BLaER1 treated with 17β-estradiol and CSF1 and Interleukin-3, amounts not matched to agents 10 nM and 100 nM (cell line): Measurements from ENCODE around the gene EXOC8.

Source experiments
- H3K27ac ChIP-seq, 11 experiments: shearing (Covaris generic); formaldehyde crosslinking; 2 replicates each; pipeline ENCODE4 v1.8.1; 2022
- H3K27me3 ChIP-seq, 11 experiments: shearing (Covaris generic); formaldehyde crosslinking; 2 replicates each; pipeline ENCODE4 v1.8.1; 2022
- H3K36me3 ChIP-seq, 11 experiments: shearing (Covaris generic); formaldehyde crosslinking; 2 replicates each; pipeline ENCODE4 v1.8.1; 2022
- H3K4me1 ChIP-seq, 10 experiments: shearing (Covaris generic); formaldehyde crosslinking; 2 replicates each; pipeline ENCODE4 v1.8.1; 2022
- H3K4me2 ChIP-seq, 11 experiments: shearing (Covaris generic); formaldehyde crosslinking; 2 replicates each; pipeline ENCODE4 v1.8.1; 2022
- H3K4me3 ChIP-seq, 10 experiments: shearing (Covaris generic); formaldehyde crosslinking; 2 replicates each; pipeline ENCODE4 v1.8.1; 2022
- H3K9ac ChIP-seq, 11 experiments: shearing (Covaris generic); formaldehyde crosslinking; 2 replicates each; pipeline ENCODE4 v1.8.1; 2022
- H3K9me3 ChIP-seq, 11 experiments: shearing (Covaris generic); formaldehyde crosslinking; replicated peaks in 1 of 11; 2 replicates each; pipeline ENCODE4 v1.8.1; 2022
- H4K20me1 ChIP-seq, 11 experiments: shearing (Covaris generic); formaldehyde crosslinking; 2 replicates each; pipeline ENCODE4 v1.8.1; 2022
- Cebpa-rat ChIP-seq, 11 experiments: shearing (Covaris generic); IDR thresholded peaks; 2 replicates each; pipeline ENCODE4 v1.8.1; 2022

Gene EXOC8

GRCh38 chr1:231329483-231329882 lies 8.2 kb downstream of the EXOC8 start:
- H3K9me3 ChIP-seq, result no peaks in the 10 kb centered on the region
- no peak overlapping the region for H3K9ac ChIP-seq
- H3K27me3 ChIP-seq, result no peaks in the 10 kb centered on the region
- no peak overlapping the region for H3K4me3 ChIP-seq
- peaks cover 8 to 59% (median 39%) of the 10 kb centered on the region in 11 experiments; a peak in 19 of 22 replicates for H4K20me1 ChIP-seq
- H3K36me3 ChIP-seq, result peaks cover 0 to 35% (median 10%) of the 10 kb centered on the region in 11 experiments; a peak in 8 of 22 replicates
- no peak overlapping the region for H3K27ac ChIP-seq
- H3K4me1 ChIP-seq, result peaks cover 14 to 30% (median 19%) of the 10 kb centered on the region in 10 experiments
- no peak for TF ChIP-seq Cebpa-rat (IDR thresholded peaks at IDR 0.05)
- H3K4me2 ChIP-seq, result no peak overlapping the region

- no peak for TF ChIP-seq Cebpa-rat (IDR thresholded peaks at IDR 0.05)
- Histone ChIP-seq H3K27me3 (no peaks in the 10 kb centered on the region), H3K4me1 (peaks cover 0 to 12% (median under 1%) of the 10 kb centered on the region in 10 experiments; a peak in 10 of 20 replicates), H3K27ac (no peak overlapping the region), H3K36me3 (peaks cover 0 to 23% (median 10%) of the 10 kb centered on the region in 11 experiments; a peak in 7 of 22 replicates), H3K4me2 (no peak overlapping the region), H4K20me1 (peaks cover 0 to 40% (median 21%) of the 10 kb centered on the region in 11 experiments; a peak in 12 of 22 replicates), H3K4me3 (no peak overlapping the region), H3K9me3 (no peaks in the 10 kb centered on the region), H3K9ac (no peak overlapping the region)
Observed at GRCh38 chr1:231327617-231328016, 10.0 kb downstream of the EXOC8 start.

GRCh38 chr1:231326248-231326647 lies 11.4 kb downstream of the EXOC8 start:
- no peak overlapping the region for H3K9ac ChIP-seq

DNA sequence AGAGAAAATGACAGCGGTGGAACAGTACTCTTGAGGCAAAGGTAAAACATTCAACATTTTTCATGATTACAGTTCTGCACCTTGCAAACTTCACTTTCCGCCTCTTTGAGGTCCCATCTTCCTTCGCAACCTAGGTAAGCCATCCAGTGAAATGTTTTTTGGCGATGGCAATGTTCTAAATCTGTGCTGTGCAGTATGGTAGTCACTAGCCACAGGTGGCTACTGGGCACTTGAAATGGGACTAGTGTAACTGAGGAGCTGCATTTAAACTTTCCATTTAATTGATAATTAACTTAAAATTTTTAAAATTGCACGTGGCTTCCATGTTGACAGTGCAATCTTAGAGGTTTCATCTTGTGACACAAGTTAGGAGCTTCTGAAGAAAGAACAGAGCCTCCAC lies 13.0 kb downstream of the EXOC8 start:
- Histone ChIP-seq H3K9me3 (no peaks in the 10 kb centered on the region), H3K27me3 (no peaks in the 10 kb centered on the region), H4K20me1 (peaks cover 0 to 14% (median 2%) of the 10 kb centered on the region in 11 experiments; a peak in 5 of 22 replicates), H3K27ac (no peak overlapping the region), H3K9ac (no peak overlapping the region), H3K4me2 (no peak overlapping the region), H3K36me3 (no peaks in the 10 kb centered on the region), H3K4me1 (peaks cover 0 to 3% (median 0%) of the 10 kb centered on the region in 10 experiments; a peak in 3 of 20 replicates), H3K4me3 (no peak overlapping the region)
- TF ChIP-seq Cebpa-rat (IDR thresholded peaks at IDR 0.05), result no peak

More at GRCh38 chr1:231326248-231326647, 11.4 kb downstream of the EXOC8 start:
- H4K20me1 ChIP-seq, result peaks cover 0 to 26% (median 11%) of the 10 kb centered on the region in 11 experiments; a peak in 10 of 22 replicates
- no peak overlapping the region for H3K4me3 ChIP-seq
- H3K9me3 ChIP-seq, result no peaks in the 10 kb centered on the region
- TF ChIP-seq Cebpa-rat (IDR thresholded peaks at IDR 0.05), result no peak
- H3K4me2 ChIP-seq, result no peak overlapping the region
- H3K27ac ChIP-seq, result no peak overlapping the region
- H3K4me1 ChIP-seq, result peaks cover 0 to 8% (median 0%) of the 10 kb centered on the region in 10 experiments; a peak in 4 of 20 replicates
- H3K36me3 ChIP-seq, result peaks cover 0 to 10% (median 0%) of the 10 kb centered on the region in 11 experiments; a peak in 4 of 22 replicates
- H3K27me3 ChIP-seq, result no peaks in the 10 kb centered on the region

DNA sequence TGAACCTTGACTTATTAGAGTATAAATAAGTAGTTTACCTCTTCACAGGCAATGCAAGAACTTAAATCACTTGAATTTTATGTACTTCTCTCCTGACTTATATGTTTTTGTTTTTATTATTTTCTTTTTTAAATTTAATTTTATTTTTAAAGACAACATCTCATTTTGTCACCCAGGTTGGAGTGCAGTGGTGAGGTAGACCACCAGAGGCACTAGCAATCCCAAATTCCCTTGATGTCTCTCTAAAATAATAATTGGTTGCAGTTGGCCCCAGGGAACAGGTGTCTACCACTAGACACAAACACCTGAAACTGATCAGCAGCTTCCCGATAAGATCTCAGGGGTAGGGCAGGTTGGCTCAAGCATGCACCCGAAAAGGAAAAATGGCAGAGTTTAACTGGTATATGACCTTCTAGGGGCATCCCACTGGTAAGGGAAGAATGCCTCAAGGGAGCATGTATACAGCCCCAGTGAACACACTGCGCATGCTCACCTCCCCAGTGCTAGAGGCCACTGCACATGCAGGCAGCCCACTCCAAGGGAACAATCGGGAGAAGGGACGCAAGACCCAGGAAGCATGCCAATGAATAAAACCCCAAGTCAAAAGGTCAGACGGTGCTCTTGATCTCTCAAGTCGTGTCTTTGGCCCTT lies 14.6 kb downstream of the EXOC8 start:
- no peak overlapping the region for H3K4me2 ChIP-seq
- H3K27me3 ChIP-seq, result no peaks in the 10 kb centered on the region
- no peak overlapping the region for H3K9ac ChIP-seq
- no peak overlapping the region for H3K4me3 ChIP-seq
- H3K27ac ChIP-seq, result no peak overlapping the region
- peaks cover 0 to 5% (median 0%) of the 10 kb centered on the region in 11 experiments; a peak in 1 of 22 replicates for H4K20me1 ChIP-seq
- no peaks in the 10 kb centered on the region for H3K4me1 ChIP-seq
- H3K9me3 ChIP-seq, result peaks cover 0 to 1% (median under 1%) of the 10 kb centered on the region in 11 experiments; a peak in 7 of 22 replicates
- H3K36me3 ChIP-seq, result no peaks in the 10 kb centered on the region
- no peak for TF ChIP-seq Cebpa-rat (IDR thresholded peaks at IDR 0.05)

DNA sequence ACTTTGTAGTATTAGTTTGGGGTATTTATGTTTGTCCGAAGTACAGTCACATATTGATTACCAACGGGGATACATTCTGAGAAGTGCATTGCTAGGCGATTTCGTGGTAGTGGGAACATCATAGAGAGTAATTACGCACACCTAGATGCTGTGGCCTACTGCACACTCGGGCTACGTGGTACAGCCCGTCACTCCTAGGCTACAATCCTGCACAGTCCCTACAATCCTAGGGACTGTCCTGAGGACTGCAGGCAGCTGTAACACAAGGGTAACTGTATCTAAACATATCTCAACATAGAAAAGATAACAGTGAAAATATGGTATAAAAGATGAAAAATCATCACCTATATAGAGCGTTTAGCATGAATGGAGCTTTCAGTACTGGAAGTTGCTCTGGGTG lies 18.6 kb downstream of the EXOC8 start:
- Histone ChIP-seq H3K27me3 (no peaks in the 10 kb centered on the region), H3K4me3 (no peak overlapping the region), H3K27ac (no peak overlapping the region), H4K20me1 (no peaks in the 10 kb centered on the region), H3K4me1 (no peaks in the 10 kb centered on the region), H3K4me2 (no peak overlapping the region), H3K9ac (no peak overlapping the region), H3K36me3 (no peaks in the 10 kb centered on the region), H3K9me3 (peaks cover 8 to 11% (median 10%) of the 10 kb centered on the region in 11 experiments; a peak in 21 of 22 replicates)
- no peak for TF ChIP-seq Cebpa-rat (IDR thresholded peaks at IDR 0.05)

DNA sequence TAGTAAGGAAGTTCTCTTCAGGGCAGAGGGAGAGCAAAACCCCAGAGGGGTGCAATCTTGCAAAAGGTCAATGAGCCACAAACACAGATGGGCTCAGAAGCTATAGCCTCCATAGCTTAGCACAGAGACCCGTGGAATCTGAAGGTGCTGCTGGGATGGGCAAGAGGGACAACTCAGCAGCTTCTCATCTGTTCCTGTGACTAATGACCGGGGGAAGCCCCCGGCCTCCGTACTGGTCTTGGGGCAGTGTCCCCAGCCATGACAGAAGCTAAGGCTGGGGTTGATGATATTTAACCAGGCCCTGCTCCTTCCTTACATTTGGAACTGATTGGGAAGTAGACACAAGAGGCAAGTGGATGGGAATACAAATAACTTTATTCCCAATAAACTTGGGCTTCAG lies 19.1 kb downstream of the EXOC8 start:
- no peak overlapping the region for H3K4me3 ChIP-seq
- no peaks in the 10 kb centered on the region for H3K36me3 ChIP-seq
- no peaks in the 10 kb centered on the region for H3K27me3 ChIP-seq
- no peak overlapping the region for H3K4me2 ChIP-seq
- no peak overlapping the region for H3K9ac ChIP-seq
- H3K4me1 ChIP-seq, result no peaks in the 10 kb centered on the region
- H3K9me3 ChIP-seq, result peaks cover 8 to 11% (median 10%) of the 10 kb centered on the region in 11 experiments; a peak in 21 of 22 replicates
- TF ChIP-seq Cebpa-rat (IDR thresholded peaks at IDR 0.05), result no peak
- no peaks in the 10 kb centered on the region for H4K20me1 ChIP-seq
- no peak overlapping the region for H3K27ac ChIP-seq

DNA sequence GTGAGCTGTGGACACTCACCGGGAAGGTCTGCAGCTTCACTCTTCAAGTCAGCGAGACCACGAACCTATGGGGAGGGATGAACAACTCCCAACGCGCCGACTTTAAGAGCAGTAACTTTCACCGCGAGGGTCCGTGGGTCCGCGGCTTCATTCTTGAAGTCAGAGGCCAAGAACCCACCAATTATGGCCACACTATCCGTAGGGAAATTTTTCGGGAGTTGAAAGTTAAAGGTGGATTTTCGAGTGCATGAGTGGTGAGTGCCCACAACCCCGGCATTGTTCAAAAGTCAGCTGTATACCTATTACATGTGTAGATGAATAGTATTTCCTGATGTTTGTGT lies 19.7 kb downstream of the EXOC8 start:
- TF ChIP-seq Cebpa-rat (IDR thresholded peaks at IDR 0.05), result no peak
- Histone ChIP-seq H3K4me2 (no peak overlapping the region), H3K4me3 (no peak overlapping the region), H3K9ac (no peak overlapping the region), H3K36me3 (no peaks in the 10 kb centered on the region), H4K20me1 (no peaks in the 10 kb centered on the region), H3K9me3 (peaks cover 8 to 11% (median 10%) of the 10 kb centered on the region in 11 experiments; a peak in 21 of 22 replicates), H3K27ac (no peak overlapping the region), H3K27me3 (no peaks in the 10 kb centered on the region), H3K4me1 (no peaks in the 10 kb centered on the region)

GRCh38 chr1:231317306-231318014 lies 20.2 kb downstream of the EXOC8 start:
- Histone ChIP-seq H3K27me3 (no peaks in the 10 kb centered on the region), H3K4me3 (no peak overlapping the region), H3K4me2 (no peak overlapping the region), H4K20me1 (no peaks in the 10 kb centered on the region), H3K36me3 (no peaks in the 10 kb centered on the region), H3K9me3 (peaks cover 8 to 11% (median 10%) of the 10 kb centered on the region in 11 experiments; a peak in 21 of 22 replicates), H3K4me1 (no peaks in the 10 kb centered on the region), H3K27ac (no peak overlapping the region), H3K9ac (no peak overlapping the region)
- no peak for TF ChIP-seq Cebpa-rat (IDR thresholded peaks at IDR 0.05)
